Measurements from ENCODE around the gene ADM5.

ADM5 gene

DNA sequence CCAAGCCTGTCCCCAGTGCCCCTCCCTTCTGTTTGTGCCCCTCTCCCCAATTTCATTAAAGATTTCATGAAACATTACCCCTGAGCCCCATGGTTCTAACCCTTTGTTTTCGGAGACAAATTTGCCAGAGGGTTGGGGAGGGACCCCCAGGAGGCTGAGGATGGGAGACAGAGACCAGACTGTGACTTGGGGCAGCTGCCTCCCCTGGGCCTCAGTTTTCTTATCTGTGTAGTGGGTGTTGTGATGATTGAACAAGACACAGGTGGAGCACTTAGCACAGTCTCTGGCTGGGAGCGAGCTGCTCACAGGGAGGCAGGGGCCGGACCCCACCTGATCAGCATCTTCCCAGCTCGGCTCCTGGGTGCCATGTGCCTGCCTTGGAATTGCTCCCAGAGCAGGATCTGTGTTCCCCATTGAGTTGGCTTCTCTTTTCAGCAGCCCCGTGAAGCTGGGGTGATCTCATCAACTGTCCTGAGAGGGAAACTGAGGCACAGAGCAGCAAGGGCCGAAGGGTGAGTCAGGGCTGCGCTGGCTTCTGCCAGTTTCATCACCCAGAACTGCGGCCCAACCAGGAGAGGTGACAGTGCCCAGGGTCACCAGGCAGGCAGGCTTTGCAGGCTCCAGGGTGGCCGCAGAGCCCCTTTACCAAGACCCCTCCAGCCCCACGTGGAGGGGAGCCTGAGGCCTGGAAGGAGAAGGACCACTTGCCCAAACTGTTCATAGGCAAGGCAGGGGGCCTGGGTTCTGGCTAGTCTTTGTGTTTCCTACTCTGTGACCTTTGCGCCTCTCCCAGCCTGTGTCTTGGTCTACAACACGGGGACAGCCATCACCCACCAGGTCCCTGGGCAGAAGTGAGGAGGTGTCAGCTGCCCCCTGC lies 30.6 kb upstream of the ADM5 start:
- DNase-seq (ENCODE audit: low read depth) = no peak

DNA sequence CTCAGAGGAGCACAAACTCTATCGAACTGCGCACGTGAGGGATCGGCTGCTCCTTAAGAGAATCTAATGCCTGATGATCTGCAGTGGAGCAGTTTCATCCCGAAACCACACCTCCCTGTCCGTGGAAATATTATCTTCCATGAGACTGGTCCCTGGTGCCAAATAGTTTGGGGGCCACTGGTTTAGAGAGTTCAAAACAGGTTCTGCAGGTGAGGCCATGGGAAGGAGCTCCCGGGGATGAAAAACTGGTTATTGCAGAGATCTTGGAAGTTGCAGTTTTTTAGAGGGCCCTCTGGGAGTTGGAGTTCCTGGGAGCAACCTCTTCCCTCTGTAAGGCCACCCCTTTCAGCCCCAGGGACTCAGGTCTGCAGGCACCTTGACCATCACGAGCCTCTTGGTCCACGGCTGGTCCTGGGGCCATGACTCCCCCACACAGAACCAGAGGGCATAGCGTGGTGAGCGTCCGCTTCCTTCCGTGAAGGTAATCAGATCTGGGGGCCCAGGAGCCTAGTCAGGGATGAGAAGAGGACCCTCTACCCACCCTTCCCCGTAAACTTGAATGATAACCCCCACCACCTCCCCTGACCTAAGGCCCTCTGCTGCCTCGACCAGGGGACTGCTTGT lies 28.9 kb upstream of the ADM5 start:
- DNase-seq (ENCODE audit: low read depth) = no peak

- no peak for DNase-seq (ENCODE audit: low read depth)
Observed at GRCh38 chr19:49662011-49662410, 27.4 kb upstream of the ADM5 start.

GRCh38 chr19:49663224-49663623 lies 26.2 kb upstream of the ADM5 start:
- DNase-seq (ENCODE audit: low read depth) = no peak

- DNase-seq (ENCODE audit: low read depth) = peak; percentile 64
Observed at GRCh38 chr19:49664171-49665035, 25.0 kb upstream of the ADM5 start.

GRCh38 chr19:49665036-49665350 lies 24.4 kb upstream of the ADM5 start:
- DNase-seq (ENCODE audit: low read depth) = no peak

DNA sequence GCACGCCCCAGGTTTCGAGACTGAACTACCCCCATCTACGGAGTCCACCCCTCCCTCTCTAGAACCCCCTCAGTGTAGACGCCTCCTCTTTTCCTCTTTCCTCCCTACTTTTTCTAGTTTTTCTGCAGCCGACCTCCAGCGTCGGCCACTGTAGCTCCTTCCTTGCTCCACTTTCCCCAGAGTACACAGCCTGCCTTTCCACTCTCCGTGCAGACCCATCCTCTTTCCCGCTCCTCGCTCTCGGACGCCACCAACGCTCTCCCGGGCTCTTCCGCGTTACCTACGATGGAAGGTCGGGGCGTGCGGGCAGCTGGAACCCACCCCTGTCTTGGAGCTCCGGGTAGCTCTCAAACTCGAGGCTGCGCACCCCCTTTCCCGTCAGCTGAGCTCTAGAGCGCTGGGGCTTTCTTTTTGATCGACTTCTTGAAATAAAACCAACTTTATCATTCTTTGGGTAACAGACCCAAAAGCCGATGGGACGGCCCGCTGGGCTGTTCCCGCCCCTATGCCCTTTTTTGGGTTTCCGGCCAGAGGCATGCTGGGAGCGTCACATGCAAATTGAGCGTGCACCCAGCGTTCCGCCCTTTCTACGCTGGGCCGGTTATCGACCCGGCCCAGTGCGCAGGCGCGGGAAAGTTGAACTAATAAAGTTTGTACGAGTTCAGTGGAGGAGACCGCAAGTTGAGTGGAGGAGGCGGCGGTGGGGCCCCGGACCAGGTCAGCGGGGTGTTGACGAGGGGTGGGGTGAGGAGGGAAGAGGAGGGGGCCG lies 23.9 kb upstream of the ADM5 start, which contains the start of the genes BCL2L12 and IRF3:
Gene BCL2L12 (plus strand): TSS at position 583 of the 769 bp plus-strand sequence. CDS start 760 bp downstream, outside the sequence.
Gene IRF3 (minus strand): TSS at position 507 of the 769 bp plus-strand sequence. CDS start 1,019 bp downstream, outside the sequence.
- DNase-seq (ENCODE audit: low read depth) = peak; percentile 90

DNA sequence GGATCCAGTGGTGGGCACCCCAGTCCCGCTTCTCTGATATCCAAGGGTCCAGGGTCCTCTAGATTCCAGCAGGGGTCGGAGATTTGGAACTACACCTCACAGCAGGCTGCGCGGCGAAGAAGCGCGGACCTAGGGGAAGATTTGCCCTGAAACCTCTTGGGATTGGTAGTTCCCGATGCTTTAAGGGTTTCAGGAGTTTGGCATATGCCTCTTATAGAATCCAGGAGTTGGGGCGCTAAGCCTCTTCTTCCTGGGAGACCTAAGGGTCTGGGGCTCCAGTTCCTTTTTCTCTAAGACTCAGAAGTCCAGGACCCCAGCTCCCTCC lies 23.3 kb upstream of the ADM5 start:
- DNase-seq (ENCODE audit: low read depth) = no peak

DNA sequence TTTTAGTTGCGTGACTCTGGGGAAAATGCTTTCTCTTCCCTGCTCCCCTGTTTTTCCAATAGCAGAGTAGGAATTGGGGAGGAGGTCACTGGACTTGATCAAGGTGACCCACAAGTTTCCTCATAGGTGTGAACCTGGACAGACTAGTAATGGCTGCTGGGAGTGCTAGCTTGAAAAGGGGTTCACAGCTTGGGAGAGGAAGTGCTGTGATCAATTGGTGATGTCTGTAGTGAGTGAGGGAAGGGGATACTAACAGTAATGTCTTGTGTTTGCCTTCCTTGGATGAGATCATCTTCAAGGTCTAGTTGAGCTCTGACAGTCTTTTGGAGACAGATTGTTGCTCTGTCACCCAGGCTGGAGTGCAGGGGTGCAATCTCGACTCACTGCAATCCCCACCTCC lies 21.9 kb upstream of the ADM5 start:
- no peak for DNase-seq (ENCODE audit: low read depth)

DNA sequence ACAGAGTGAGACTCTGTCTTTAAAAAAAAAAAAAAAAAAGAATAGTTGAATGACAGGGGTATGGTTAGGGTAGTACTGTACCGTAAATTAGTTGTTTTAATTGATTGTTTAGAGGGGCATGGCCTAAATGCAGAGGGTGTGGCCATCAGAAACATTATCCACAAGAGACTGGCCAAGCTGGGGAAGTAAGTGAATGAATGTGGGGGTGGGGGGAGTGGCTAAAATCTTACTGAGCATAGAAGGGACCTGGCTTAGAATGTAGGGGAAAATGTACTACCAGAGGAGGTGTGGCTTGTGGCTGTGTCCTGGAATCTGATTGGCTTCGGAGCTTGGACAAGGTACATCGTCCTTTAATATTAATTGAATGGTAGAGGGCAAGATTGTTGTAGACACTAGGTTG lies 19.9 kb upstream of the ADM5 start:
- DNase-seq (ENCODE audit: low read depth) = no peak

DNA sequence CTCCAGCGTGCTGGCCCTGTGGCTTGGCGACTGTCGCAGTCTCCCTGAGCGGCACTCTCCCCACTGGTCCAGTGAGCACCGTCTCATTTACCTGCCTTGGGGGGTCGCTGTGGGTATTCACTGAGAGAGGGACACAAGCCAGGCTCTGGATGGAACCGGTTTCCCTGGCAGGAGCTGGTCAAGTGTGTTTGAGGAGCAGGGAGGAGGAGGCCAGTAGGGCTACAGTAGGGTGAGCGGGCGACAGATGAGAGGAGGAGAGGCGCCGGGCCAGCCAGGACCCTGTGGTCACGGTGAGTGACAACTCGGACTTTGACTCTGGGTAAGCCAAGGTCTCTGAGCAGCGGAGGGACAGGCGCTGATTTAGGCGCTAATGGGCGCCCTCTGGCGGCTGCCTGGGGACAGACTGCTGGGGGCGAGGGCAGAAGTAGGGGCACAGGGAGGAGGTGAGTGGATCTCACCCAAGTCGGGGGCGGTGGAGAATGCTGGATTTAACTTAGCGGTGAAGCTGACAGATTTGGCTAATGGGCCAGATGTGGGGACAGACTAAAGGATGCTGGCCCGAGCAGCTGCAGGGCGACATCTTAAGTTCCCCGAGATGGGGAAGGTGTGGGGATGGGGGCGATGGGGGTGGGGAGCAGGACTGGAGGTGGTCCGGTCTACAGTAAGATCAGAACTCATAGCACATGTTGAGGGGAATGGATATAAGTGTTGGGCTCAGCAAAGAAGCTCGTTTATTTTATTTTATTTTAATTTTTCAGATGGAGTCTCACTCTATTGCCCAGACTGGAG lies 17.1 kb upstream of the ADM5 start:
- peak; percentile 46 for DNase-seq (ENCODE audit: low read depth)

DNA sequence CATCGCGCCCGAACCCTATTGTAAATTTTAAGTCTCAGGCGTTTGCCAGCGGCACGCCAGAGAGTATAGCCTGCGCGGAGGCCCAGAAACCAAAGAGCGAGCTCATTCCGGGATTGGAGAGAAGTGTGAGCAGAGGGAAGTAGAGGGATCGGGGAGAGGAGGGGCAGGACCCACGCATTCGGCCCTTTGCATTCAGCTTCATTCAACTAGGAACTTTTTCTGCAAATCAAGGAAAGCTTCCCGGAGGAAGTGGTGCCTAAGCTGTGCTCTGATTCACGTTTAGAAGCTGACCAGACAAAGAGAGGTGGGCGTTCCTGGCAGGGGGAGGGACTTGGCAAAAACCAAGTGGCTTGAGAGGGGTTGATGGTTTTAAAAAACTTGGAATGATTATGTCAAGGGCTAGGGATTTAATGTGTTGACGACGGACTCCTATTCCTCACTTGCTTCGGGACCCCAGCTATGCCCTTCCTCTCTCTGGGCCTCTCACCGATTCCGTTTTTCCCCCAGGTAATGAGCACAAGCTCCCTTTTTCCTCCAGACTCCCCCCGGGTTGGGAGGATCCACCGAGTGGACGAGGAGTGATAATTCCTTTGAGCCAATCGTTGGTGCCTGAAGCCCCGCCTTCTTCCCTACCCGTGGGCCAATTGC lies 13.1 kb upstream of the ADM5 start:
- peak; percentile 96 for DNase-seq (ENCODE audit: low read depth)

DNA sequence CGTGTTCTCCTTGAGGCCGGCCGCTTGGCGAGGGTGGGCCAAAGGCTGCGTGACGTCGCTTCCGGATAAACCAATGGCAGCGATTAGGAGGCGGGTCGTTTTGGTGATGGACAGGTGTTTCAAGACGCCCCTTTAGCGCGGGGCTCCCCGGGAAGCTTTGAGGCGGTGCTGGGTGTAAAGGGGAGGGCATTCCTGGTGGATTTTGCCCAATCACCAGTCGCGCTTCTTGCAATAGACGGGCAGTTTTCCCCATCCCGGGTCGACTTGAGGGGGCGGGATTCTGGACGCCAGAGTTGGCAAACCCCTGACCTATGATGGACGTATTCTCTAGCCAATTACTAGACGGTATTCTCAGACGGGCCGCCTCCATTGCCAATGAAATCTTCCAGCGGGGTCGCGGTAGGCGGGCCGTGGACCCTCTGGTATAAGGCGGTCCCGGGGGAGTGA lies 12.6 kb upstream of the ADM5 start:
- peak; percentile 100 for DNase-seq (ENCODE audit: low read depth)

GRCh38 chr19:49677231-49677900 lies 12.0 kb upstream of the ADM5 start, which contains the start of gene PRMT1:
PRMT1 (plus strand) TSS chr19:49677271; CDS start chr19:49677281, 10 bp downstream.
- no peak for DNase-seq (ENCODE audit: low read depth)

- peak; percentile 72 for DNase-seq (ENCODE audit: low read depth)
Observed at GRCh38 chr19:49677901-49678674, 11.3 kb upstream of the ADM5 start.

GRCh38 chr19:49678985-49679770 lies 10.2 kb upstream of the ADM5 start:
- DNase-seq (ENCODE audit: low read depth) = no peak

GRCh38 chr19:49679771-49680413 lies 9.5 kb upstream of the ADM5 start:
- DNase-seq (ENCODE audit: low read depth) = no peak
